Measurements from ENCODE around the gene PRSS57. TPM values are rescaled to one million over a fixed set of nuclear protein-coding genes. Genes with fewer than 3 reads are reported as not detected.

The PRSS57 gene
- total and polyA plus RNA-seq, 2 of the 13 experiments (the other 11 are each of a cell fraction or from before 2014, with no cell fraction given) = 0.12 TPM; not detected in 1

DNA sequence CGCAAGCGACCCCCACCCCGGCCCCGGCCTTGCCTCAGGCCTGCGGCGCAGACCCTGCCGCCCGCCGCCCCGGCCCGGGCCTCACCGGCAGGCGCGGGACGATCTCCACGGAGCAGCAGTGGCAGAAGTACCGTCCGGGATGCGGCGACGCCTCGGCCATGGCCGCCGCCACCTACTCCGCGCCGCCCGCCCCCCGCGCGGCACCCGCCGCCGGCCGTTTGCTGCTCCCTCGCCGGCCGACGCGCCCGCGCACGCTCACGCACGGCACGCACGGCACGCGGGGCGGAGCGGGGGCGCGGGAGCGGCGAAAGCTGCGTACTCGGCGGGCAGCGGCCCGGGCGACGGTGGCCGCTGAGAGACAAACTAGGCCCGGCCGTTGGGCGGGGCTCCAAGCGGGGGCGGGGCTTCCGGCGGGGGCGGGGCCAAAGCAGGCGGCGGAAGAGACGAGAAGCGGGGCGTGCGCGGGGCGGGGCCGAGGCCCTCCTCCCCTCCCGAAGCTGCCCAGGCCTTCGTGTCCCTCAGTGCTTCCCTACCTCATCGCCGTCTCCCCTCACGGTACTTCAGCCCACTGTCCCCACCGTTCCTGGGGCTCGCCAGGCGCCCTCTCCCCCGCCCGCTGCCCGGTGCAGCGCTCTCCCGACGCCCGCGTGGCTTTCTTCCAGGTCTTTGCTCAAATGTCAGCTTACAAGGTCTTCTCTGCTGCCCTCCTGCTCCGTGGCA lies 32.1 kb downstream of the PRSS57 start, which contains the start of gene RNF126 (continued):
- TF ChIP-seq, protein P1, sequence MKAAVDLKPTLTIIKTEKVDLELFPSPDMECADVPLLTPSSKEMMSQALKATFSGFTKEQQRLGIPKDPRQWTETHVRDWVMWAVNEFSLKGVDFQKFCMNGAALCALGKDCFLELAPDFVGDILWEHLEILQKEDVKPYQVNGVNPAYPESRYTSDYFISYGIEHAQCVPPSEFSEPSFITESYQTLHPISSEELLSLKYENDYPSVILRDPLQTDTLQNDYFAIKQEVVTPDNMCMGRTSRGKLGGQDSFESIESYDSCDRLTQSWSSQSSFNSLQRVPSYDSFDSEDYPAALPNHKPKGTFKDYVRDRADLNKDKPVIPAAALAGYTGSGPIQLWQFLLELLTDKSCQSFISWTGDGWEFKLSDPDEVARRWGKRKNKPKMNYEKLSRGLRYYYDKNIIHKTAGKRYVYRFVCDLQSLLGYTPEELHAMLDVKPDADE (CRISPR knock-in tag; IDR thresholded peaks at IDR 0.05) = no peak
- TF ChIP-seq, protein P2, sequence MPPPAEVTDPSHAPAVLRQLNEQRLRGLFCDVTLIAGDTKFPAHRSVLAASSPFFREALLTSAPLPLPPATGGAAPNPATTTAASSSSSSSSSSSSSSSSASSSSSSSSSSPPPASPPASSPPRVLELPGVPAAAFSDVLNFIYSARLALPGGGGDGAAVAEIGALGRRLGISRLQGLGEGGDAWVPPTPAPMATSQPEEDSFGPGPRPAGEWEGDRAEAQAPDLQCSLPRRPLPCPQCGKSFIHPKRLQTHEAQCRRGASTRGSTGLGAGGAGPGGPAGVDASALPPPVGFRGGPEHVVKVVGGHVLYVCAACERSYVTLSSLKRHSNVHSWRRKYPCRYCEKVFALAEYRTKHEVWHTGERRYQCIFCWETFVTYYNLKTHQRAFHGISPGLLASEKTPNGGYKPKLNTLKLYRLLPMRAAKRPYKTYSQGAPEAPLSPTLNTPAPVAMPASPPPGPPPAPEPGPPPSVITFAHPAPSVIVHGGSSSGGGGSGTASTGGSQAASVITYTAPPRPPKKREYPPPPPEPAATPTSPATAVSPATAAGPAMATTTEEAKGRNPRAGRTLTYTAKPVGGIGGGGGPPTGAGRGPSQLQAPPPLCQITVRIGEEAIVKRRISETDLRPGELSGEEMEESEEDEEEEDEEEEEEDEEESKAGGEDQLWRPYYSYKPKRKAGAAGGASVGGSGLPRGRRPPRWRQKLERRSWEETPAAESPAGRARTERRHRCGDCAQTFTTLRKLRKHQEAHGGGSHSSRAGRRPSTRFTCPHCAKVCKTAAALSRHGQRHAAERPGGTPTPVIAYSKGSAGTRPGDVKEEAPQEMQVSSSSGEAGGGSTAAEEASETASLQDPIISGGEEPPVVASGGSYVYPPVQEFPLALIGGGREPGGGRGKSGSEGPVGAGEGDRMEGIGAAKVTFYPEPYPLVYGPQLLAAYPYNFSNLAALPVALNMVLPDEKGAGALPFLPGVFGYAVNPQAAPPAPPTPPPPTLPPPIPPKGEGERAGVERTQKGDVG (CRISPR knock-in tag; IDR thresholded peaks at IDR 0.05; ENCODE audit: borderline replicate concordance) = peak; percentile 79; the same call in 1 of the 2 replicates
- no peak for TF ChIP-seq NFKBIZ (CRISPR knock-in tag; IDR thresholded peaks at IDR 0.05)
- TF ChIP-seq, protein P3, sequence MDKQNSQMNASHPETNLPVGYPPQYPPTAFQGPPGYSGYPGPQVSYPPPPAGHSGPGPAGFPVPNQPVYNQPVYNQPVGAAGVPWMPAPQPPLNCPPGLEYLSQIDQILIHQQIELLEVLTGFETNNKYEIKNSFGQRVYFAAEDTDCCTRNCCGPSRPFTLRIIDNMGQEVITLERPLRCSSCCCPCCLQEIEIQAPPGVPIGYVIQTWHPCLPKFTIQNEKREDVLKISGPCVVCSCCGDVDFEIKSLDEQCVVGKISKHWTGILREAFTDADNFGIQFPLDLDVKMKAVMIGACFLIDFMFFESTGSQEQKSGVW (CRISPR knock-in tag; IDR thresholded peaks at IDR 0.05; ENCODE audit: borderline replicate concordance) = no peak
- TF ChIP-seq ZSCAN12 (CRISPR knock-in tag; IDR thresholded peaks at IDR 0.05) = no peak
- TF ChIP-seq MLLT10 (CRISPR knock-in tag; IDR thresholded peaks at IDR 0.05) = no peak
- TF ChIP-seq, protein P4, sequence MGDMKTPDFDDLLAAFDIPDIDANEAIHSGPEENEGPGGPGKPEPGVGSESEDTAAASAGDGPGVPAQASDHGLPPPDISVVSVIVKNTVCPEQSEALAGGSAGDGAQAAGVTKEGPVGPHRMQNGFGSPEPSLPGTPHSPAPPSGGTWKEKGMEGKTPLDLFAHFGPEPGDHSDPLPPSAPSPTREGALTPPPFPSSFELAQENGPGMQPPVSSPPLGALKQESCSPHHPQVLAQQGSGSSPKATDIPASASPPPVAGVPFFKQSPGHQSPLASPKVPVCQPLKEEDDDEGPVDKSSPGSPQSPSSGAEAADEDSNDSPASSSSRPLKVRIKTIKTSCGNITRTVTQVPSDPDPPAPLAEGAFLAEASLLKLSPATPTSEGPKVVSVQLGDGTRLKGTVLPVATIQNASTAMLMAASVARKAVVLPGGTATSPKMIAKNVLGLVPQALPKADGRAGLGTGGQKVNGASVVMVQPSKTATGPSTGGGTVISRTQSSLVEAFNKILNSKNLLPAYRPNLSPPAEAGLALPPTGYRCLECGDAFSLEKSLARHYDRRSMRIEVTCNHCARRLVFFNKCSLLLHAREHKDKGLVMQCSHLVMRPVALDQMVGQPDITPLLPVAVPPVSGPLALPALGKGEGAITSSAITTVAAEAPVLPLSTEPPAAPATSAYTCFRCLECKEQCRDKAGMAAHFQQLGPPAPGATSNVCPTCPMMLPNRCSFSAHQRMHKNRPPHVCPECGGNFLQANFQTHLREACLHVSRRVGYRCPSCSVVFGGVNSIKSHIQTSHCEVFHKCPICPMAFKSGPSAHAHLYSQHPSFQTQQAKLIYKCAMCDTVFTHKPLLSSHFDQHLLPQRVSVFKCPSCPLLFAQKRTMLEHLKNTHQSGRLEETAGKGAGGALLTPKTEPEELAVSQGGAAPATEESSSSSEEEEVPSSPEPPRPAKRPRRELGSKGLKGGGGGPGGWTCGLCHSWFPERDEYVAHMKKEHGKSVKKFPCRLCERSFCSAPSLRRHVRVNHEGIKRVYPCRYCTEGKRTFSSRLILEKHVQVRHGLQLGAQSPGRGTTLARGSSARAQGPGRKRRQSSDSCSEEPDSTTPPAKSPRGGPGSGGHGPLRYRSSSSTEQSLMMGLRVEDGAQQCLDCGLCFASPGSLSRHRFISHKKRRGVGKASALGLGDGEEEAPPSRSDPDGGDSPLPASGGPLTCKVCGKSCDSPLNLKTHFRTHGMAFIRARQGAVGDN (CRISPR knock-in tag; IDR thresholded peaks at IDR 0.05) = peak; percentile 80
- no peak for TF ChIP-seq JUN (CRISPR knock-in tag; IDR thresholded peaks at IDR 0.05)
- no peak for TF ChIP-seq CENPT (CRISPR knock-in tag; IDR thresholded peaks at IDR 0.05; ENCODE audit: low read depth)
- no peak for TF ChIP-seq MIXL1 (CRISPR knock-in tag; IDR thresholded peaks at IDR 0.05)
- TF ChIP-seq, protein P5, sequence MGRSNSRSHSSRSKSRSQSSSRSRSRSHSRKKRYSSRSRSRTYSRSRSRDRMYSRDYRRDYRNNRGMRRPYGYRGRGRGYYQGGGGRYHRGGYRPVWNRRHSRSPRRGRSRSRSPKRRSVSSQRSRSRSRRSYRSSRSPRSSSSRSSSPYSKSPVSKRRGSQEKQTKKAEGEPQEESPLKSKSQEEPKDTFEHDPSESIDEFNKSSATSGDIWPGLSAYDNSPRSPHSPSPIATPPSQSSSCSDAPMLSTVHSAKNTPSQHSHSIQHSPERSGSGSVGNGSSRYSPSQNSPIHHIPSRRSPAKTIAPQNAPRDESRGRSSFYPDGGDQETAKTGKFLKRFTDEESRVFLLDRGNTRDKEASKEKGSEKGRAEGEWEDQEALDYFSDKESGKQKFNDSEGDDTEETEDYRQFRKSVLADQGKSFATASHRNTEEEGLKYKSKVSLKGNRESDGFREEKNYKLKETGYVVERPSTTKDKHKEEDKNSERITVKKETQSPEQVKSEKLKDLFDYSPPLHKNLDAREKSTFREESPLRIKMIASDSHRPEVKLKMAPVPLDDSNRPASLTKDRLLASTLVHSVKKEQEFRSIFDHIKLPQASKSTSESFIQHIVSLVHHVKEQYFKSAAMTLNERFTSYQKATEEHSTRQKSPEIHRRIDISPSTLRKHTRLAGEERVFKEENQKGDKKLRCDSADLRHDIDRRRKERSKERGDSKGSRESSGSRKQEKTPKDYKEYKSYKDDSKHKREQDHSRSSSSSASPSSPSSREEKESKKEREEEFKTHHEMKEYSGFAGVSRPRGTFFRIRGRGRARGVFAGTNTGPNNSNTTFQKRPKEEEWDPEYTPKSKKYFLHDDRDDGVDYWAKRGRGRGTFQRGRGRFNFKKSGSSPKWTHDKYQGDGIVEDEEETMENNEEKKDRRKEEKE (IDR thresholded peaks at IDR 0.05) = no peak
- TF ChIP-seq KLF13 (CRISPR knock-in tag; IDR thresholded peaks at IDR 0.05) = no peak
- TF ChIP-seq, protein P6, sequence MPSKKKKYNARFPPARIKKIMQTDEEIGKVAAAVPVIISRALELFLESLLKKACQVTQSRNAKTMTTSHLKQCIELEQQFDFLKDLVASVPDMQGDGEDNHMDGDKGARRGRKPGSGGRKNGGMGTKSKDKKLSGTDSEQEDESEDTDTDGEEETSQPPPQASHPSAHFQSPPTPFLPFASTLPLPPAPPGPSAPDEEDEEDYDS (CRISPR knock-in tag; IDR thresholded peaks at IDR 0.05) = peak; percentile 44; the same call in 1 of the 2 replicates

All from HepG2 (cell line).